COLO668 (cell line): Measurements from ENCODE around the gene GLP2R.

ENCODE experiments used
- DNase-seq: peaks from one replicate; lab custom pipeline; 2025; ENCODE audit not compliant: unreplicated experiment; lab: John Stamatoyannopoulos, UW

The GLP2R gene

DNA sequence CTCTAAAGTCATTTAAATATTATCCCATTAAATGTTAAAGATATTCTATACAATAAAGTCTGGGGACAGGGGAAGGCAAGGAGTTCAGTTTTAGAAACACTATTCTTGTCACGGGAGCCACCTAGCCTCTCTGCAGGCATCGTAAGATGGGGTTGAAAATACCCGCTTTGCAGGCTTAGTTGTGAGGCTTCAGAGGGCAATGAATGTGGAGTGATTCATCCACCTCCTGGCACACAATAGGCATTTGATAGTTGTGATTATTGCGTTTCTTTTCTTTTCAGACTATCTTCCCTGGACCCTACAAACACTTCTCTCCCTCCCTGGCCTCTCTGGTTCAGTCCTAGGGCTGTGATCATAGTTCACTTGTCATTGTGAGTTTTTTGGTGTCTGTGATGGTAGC is 19.6 kb downstream of the GLP2R start:
- DNase-seq = no peak

DNA sequence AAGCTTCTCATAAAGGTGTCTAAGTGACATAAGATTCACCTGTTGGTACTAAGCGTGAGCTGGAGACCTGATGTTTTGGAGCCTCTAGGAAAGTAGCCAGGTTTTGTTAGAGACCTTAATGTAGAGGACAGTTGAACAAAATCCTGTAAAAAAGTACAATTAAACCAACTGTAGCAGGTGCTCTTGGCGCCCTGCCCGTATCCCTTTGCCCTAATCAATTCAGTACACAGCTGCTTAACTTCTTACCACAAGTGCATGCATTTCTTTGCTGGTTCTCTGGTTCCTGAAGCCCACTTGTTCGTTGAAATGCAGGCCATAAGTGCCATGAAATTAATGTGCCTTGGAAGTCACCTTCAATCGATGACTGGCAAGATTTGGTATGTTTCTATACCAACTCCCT is 24.4 kb downstream of the GLP2R start:
- DNase-seq = no peak

DNA sequence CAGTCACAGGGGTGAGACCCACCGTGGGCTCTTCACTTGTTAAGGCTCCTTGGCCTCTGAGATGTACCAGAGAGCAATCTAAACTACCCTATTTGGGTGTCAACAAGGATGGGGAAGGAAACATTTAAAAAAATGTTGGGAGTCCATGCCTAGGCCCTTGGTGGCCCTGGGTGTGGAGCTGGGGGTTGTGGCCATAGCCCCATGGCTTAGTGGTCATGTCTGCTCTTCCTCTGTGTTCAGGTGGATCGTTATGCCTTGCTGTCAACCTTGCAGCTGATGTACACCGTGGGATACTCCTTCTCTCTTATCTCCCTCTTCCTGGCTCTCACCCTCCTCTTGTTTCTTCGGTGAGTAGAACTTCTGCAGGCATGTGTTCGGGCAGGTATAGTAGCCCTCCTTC is 28.5 kb downstream of the GLP2R start:
- no peak for DNase-seq

DNA sequence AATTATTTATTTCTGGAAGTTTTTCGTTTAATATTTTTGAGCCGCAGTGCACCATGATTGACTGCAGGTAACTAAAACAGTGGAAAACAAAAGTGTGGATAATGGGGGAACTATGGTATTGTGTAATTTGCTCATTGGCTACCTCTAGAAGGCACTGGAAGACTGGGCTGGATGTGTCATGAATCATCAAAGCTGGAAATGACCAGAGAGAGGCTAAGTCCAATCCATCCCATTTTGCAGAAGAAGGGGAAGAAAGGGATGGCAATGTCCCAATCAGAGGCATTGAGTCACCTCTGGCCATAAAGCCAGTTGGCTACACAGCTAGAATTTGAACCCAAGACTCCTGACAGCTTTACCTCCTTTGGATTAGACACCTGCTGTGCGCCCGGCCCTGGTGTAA is 29.3 kb downstream of the GLP2R start:
- DNase-seq = no peak

DNA sequence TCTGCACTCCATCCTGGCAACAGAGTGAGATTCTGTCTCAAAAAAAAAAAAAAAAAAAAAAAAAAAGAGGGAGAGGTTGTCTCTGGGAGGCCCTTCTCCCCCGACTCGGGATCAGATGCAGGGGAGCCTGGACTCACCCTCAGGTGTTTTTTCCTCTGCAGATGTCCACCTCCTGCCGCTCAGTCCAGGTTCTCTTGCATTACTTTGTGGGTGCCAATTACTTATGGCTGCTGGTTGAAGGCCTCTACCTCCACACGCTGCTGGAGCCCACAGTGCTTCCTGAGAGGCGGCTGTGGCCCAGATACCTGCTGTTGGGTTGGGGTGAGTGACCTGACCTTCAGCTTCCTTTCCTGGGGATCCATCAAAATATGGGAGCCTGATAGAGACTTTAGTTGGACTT is 34.1 kb downstream of the GLP2R start:
- DNase-seq = no peak

DNA sequence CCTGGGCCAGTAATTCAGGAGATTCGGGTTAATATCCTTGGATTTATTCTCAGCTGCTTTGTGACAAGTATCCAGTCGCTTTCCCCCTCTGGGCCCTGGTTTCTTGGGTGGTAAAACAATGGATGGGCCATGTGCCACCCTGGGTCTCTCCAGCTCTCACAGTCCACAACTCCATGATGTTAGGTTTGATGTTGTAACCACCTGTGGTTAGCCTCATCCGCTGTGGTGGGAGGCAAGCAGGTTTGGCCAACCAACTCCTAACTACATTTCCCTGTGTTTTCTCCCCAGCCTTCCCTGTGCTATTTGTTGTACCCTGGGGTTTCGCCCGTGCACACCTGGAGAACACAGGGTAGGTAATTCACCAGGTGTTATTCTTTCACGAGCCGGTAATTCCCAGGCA is 35.1 kb downstream of the GLP2R start:
- DNase-seq = no peak

DNA sequence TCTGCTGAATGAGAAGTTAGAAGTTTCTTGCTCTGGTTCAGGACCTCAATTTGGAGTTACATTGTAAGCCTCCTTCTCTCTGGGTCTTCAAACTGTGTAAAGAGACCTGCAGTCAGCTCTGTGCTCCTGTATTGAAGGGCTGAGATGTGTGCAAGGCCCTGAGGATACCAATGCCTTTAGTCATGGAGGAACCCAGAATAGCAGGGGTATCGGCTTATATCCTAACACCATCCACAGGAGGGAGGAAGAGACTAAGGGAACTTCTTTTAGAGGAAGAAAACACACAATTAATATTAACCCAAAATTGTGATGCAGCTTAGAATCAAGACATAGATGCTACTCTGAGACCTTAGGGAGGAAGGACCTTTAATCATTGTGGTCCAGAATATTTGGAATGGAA is 36.5 kb downstream of the GLP2R start:
- no peak for DNase-seq

DNA sequence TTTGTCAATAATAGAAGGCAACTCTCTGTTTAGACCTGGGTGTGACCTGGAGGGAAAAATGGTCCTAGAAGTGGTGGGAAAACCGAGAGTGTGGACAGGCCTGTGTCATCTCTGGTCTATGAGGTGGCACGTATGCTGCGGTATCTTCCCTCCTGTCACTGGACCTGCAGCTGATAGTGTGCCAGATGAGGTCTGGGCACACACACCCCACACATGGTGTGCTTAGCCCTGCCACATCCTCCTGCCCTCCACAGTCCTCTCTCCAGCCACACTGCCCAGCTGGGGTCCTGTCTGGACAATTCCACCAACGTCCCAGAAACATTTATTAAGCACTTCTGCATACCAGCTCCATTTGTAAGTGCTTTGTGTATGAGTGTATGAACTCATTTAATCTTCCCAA is 37.2 kb downstream of the GLP2R start:
- no peak for DNase-seq

DNA sequence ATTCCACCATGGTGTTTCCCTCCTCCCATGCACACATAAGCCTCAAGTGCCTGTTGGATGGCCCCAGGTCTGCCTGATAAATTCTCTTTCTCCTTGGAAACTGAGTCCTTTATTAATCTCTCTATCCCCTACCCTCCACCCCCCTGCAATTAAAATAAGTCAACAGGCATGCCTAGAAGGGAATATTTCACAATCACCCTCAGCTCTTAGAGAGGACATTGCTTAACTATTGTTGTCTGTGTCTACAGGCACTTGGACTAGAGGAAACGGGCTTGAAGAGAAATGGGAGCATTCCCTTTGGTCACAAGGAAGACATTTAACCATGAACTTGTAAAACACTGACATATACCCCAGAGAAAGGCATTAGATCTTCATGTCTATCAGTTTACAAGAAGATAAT is 39.9 kb downstream of the GLP2R start:
- DNase-seq = no peak

DNA sequence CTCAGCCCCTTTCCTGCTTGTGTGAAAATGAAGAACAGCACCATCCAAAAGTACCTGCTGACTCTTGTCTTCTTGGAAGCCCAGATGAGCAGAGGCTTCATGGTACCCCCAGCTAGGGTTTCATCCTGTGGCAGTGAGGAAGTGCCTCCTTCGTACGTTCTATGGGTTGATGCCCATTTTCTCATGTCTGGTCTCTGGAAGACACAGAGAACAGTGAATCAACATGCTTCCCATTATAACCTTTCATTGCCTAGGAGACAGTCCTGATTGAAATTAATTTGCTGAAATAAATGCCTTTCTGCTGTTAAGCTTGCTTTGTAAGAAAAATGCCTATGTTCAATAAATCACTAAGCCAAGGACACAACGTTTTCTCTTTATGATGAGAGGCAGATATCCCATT is 42.8 kb downstream of the GLP2R start:
- no peak for DNase-seq

DNA sequence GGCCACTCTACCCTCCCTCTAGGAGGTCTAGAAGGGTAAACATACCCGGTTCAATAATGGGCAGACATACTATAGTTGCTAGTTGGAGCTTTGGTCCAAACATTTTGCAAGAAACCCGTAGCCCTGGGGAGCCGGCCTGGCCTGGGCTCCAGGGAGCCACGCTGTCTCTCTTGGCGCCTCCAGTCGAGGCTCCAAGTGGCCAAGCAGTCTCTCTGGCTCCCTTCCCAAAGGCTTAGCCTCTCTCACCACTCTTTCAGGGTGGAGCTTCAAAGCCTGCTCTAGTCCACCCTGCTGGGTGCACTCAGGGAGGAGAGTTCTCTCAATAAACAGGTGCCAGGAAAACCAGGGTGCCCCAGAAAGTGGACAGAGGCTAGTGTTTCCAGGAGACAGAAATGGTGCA is 47.1 kb downstream of the GLP2R start:
- no peak for DNase-seq

DNA sequence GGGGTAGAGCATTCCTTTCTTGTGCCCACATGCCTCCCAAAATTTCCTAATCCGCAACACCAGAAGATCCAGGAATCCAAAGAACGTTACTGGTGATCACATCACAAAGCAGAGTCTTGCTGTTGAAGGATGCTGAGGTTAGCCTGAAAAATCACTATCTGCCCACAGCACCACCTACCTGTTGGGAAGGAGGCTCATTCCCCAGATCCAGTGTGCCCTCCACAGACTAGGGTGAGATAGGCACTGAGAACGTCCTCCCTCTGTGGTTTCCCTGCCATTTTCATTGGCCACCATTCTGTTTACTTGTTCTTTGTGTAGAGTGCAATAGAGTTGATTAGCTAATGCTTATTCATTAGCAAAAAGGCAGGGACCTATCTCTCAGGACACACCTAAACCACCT is 49.0 kb downstream of the GLP2R start:
- no peak for DNase-seq

DNA sequence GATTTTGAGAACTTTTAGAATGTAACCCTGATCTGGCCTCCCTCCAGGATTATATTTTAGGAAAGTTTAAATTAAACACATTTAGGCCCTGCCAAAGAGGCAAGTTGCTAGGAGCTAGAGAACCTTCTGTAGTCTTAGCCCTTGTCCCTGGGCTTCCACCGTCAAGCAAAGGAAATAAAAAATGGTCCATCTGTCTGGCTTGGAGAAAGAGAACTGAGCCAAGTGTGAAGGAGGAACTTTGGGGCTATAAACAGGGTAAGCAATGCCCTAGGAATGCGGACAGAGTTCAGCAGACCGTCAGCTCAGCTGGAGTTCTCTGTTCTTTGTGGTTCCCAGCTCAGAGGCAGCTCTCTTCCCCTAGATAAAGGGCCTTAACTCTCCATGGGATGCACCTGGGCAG is 49.7 kb downstream of the GLP2R start:
- no peak for DNase-seq

DNA sequence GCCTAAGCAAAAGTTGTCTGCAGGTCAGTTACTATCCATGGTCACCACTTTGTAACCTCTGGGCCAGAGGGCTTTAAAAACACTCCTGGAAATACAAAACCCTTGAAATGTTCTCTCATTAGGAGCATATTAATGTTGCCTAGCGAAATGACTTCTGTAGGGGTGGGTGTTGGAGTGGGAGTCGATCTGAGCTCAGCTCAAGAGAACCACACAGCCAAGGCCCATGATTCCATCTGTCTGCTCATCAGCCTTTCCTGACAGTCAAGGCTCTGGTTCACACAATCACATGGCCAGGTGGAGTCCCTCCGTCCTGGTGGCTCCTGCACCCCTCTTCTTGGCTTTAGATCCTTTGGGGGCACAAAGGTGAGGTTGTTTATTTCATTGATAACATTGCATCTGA is 52.6 kb downstream of the GLP2R start:
- no peak for DNase-seq

DNA sequence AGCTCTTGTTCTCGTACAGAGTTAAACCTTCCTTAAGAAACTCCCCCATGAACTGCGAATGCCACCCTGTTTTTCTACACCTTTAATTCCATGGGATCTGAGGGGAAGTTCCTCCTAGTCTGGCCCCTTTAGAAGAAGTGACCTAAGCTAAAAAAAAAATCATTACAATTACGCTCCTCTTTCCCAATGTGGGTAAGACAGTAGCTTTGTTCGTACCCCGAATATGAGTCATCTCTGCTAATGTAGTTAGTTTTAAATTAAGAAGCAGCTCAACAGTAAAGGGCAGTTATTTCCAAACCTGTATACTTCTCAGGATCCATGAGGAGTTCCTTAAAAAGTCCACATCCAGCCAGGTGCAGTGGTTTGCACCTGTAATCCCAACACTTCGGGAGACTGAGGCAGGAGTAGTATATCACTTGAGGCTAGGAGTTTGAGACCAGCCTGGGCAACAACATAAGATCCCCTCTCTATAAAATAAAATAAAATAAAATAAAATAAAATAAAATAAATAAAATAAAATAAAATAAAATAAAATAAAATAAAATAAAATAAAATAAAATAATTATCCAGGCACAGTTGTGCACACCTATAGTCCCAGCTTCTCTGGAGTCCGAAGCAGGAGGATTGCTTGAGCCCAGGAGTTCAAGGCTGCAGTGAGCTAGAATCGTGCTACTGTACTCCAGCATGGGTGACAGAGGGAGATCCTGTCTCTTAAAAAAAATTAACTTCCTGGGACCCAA is 53.2 kb downstream of the GLP2R start:
- DNase-seq = no peak

DNA sequence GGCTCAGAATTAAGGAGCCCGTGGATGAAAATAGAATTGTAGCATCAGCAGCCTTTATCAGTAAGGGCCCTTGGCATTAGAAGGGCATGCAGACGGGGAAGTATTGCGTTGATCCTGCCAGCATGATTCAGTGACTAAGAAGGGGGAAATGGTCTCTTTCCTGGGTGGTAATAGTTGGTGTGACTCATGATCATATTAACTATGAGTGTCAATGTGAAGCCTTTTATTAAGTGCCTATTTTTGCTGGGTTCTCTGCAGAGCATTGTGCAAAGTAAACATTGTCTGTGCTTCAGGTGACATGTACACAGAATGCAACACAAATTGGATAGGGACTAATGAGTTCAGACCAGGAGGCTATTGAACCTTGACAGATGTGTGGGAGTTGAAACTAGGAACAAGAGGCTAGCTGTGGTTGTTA is 54.9 kb downstream of the GLP2R start:
- no peak for DNase-seq

DNA sequence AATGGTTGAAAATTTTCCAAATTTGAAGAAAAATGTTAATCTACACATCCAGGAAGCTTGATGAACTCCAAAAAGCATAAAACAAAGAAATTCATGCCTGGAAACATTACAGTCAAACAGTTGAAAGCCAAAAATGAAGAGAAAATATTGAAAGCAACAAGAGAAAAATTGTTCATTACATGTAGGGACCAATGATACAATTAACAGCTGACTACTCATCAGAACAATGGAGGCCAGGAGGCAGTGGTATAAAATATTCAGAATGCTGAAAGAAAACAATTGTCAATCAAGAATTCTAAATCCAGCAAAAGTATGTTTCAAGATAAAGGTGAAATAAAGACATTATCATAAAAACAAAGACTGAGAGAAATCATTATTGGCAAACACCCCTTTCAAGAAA is 57.7 kb downstream of the GLP2R start:
- no peak for DNase-seq

DNA sequence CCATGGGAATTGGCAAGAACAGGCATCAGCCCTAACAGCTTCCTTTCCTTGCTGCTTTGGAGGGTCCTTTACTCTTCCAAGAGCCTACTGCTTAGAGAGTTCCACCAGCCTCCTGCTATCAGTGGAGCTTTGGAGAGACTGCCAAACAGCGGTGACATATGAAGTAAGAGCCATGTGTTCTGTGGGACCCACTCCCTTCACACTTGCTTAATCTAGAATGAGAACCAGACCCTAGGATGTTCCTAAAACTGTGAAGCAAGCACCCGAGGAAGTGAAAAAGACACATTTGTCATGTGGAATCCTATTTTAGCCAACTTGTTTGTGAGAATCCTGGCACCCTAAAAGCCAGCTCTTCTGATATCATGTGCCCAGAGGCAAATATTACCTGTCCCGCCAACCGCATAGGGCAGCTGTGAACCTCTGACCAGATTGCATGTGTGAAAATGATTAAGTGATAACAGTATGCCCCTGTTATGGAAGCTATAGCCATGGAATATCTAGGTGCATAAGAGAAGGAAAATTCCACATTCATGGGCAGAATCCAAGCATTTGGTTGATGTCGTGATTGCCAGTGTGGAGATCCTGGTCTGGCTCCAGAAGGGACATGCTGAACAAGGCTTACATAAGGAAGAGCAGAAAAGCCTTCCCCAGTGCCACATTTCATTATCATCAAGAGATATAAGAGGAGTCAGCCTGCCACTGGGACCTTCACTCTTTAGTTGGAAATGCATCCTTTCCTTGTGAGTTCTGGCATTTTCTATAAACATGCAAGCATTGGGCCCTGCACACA is 60.6 kb downstream of the GLP2R start:
- no peak for DNase-seq

DNA sequence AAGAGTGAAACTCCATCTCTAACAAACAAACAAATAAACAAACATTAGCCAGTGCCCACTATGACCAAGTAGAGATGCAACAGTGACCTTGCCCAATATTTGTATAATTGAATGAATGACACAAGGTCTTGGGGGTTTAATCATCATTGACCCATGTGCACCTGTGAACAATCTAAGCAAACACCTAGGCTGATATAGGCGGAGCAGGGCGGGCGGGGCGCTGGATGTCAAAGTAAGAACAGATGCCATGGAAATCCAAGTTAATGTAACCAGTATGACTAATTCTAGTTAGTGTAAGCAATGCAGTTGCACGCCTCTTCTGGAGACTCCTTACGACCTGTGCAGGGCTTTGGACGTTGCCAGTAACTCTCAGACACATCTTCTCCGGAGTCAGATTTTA is 61.8 kb downstream of the GLP2R start:
- DNase-seq = no peak

DNA sequence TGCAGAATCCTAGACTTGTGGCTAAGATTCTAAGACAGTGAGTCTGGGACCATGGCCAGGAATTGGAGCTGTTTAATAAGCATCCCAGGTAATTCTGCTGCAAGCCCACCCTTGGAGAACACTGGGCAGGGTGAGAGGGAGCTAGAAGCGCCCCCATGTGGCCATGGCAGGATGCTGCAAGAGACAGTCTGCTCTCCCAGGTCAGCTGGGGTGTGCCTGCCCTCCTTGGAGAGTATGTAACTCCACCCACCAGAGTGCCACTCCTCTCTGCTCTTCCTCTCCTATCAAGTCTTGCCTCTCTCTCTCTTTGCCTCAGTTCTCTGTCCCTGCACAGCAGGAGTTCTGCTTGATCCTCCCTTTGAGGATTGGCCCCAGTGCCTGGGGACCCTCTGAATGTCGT is 64.4 kb downstream of the GLP2R start:
- no peak for DNase-seq

DNA sequence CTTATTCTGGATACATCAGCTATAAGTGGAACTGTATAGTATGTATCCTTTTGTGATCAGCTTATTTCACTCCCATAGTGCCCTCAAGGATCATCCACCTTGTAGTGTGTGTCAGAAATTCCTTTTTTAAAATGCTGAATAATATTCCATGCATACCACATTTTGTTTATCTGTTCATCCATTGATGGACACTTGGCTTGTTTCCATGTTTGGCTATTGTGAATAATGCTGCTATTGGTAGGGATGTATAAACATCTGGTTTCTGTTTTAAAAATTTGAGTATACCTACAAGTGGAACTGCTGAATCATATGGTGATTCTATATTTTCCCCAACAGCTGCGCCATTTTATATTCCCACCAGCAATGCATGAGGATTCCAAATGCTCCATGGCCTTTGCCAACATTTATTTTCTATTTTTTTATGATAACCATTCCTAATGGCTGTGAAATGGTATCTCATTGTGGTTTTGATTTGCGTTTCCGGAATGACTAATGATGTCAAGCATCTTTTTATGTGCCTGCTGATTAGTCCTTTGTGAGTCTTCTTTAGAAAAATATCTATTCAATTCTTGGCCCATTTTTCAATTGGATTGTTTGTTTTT is 67.8 kb downstream of the GLP2R start:
- DNase-seq = no peak

DNA sequence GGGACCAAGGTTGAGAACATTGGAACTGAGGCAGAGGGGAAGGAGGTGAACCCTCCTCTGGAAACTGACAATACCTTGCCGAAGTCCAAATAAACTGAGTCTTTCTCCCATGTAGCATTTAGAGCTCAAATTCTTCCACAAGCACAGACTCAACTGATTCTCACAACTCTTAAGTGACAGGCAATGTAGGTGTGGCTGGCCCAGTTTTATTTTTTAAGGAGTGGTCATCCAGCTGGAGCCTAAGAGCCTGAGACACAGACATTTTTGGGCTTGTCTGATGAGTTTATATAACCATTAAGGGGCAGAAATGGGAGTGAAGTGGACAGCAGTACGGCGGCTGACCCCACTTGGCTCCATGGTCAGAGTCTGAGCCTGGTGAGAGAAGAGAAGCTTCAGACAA is 68.5 kb downstream of the GLP2R start:
- no peak for DNase-seq
